BE2C (cell line): ENCODE results near the gene HPSE2.

ENCODE experiments used
- DNase-seq: peaks from one replicate; pipeline ENCODE4 v3.0.0-alpha.2; 2020
- H3K27me3 ChIP-seq: fragments of 250-450 bp; sonication (Bioruptor Pico); 2 replicates; pipeline ENCODE4 v1.5.1; 2020; ENCODE audit warnings: mild to moderate bottlenecking
- H3K36me3 ChIP-seq: fragments of 250-450 bp; sonication (Bioruptor Pico); 2 replicates; pipeline ENCODE4 v1.5.1; 2020; ENCODE audit warnings: mild to moderate bottlenecking
- H3K4me1 ChIP-seq: fragments of 250-450 bp; sonication (Bioruptor Pico); 2 replicates; pipeline ENCODE4 v1.5.1; 2020
- H3K4me3 ChIP-seq: 2 replicates; pipeline ENCODE4 v1.5.1; 2011; ENCODE audit warnings: low read depth, low read length
- H3K9me3 ChIP-seq: fragments of 250-450 bp; sonication (Bioruptor Pico); 2 replicates; pipeline ENCODE4 v1.5.1; 2020
- CTCF ChIP-seq: IDR thresholded peaks from 2 replicates; pipeline ENCODE4 v1.5.1; 2012; ENCODE audit warnings: mild to moderate bottlenecking, low read depth, low read length

Gene HPSE2

GRCh38 chr10:98422182-98422581, 813.5 kb downstream of the HPSE2 start:
- H3K27me3 ChIP-seq = no peaks in the 10 kb centered on the region
- DNase-seq = no peak
- no peaks in the 10 kb centered on the region for H3K9me3 ChIP-seq
- TF ChIP-seq CTCF = no peak
- no peaks in the 10 kb centered on the region for H3K36me3 ChIP-seq
- no peak overlapping the region for H3K4me3 ChIP-seq
- peaks cover 6% of the 10 kb centered on the region for H3K4me1 ChIP-seq

GRCh38 chr10:98420786-98421185, 814.9 kb downstream of the HPSE2 start:
- no peaks in the 10 kb centered on the region for H3K9me3 ChIP-seq
- no peaks in the 10 kb centered on the region for H3K36me3 ChIP-seq
- peak; percentile 66 for DNase-seq
- peaks cover 6% of the 10 kb centered on the region for H3K4me1 ChIP-seq
- peak overlapping the region; percentile 8 for H3K4me3 ChIP-seq
- no peak for TF ChIP-seq CTCF
- no peaks in the 10 kb centered on the region for H3K27me3 ChIP-seq

- Histone ChIP-seq H3K9me3 (no peaks in the 10 kb centered on the region), H3K27me3 (no peaks in the 10 kb centered on the region), H3K36me3 (no peaks in the 10 kb centered on the region), H3K4me3 (no peak overlapping the region), H3K4me1 (peaks cover 12% of the 10 kb centered on the region)
- TF ChIP-seq CTCF = no peak
- DNase-seq = no peak
Measured at GRCh38 chr10:98419469-98420261, 816.0 kb downstream of the HPSE2 start.

- DNase-seq = no peak
- no peak for TF ChIP-seq CTCF
Measured at GRCh38 chr10:98418665-98419468, 816.8 kb downstream of the HPSE2 start.

GRCh38 chr10:98417973-98418664, 817.5 kb downstream of the HPSE2 start:
- Histone ChIP-seq H3K4me3 (no peak overlapping the region), H3K27me3 (no peaks in the 10 kb centered on the region), H3K36me3 (no peaks in the 10 kb centered on the region), H3K9me3 (no peaks in the 10 kb centered on the region), H3K4me1 (peaks cover 12% of the 10 kb centered on the region)
- TF ChIP-seq CTCF = no peak
- no peak for DNase-seq

More at GRCh38 chr10:98418665-98419468, 816.8 kb downstream of the HPSE2 start:
- no peaks in the 10 kb centered on the region for H3K9me3 ChIP-seq
- H3K4me1 ChIP-seq = peaks cover 12% of the 10 kb centered on the region
- H3K4me3 ChIP-seq = no peak overlapping the region
- no peaks in the 10 kb centered on the region for H3K36me3 ChIP-seq
- H3K27me3 ChIP-seq = no peaks in the 10 kb centered on the region
